ENCODE measurements around the gene AVPI1. TPM values are rescaled to one million over a fixed set of nuclear protein-coding genes. Genes with fewer than 3 reads are reported as not detected.

Gene AVPI1, protein sequence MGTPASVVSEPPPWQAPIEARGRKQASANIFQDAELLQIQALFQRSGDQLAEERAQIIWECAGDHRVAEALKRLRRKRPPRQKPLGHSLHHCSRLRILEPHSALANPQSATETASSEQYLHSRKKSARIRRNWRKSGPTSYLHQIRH
- total RNA-seq (2022; extraction: Qiagen RNA extraction) = 89.7 to 121 TPM (median 111 TPM) in 5 replicates

GRCh38 chr10:97686962-97687784, at the start of gene AVPI1:
AVPI1 (minus strand) TSS chr10:97687241; CDS start chr10:97679905, 7,336 bp downstream.

DNA sequence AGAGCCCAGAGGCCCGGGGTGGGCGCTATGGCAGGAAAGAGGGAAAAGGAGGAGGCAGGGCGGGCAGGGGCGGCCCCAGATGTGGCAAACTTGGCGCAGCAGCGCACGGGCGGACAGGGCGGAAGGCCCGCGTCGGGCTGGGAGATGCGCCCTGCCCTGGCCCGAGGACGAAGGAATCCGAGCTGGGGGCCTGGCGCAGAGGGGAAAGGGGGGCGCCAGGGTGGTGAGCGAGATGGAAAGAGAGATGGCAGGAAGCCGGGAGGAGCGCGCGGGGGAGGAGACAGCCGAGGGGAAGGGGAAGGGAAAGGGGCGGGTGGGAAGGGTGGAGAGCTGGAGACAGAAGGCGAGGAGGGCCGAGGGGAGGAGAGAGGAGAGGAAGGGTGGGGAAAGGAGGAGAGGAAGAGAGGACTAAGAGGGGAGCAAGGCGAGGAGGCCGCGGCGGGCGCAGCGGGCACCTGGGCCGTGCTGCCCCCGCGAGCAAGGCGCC, 26.3 kb upstream of the AVPI1 start, which contains the start of gene MARVELD1:
TSS of gene MARVELD1 (plus strand) at position 392 of the 487 bp plus-strand sequence. CDS start 147 bp downstream, outside the sequence.

GRCh38 chr10:97640174-97640867, 46.7 kb downstream of the AVPI1 start, which contains the start of gene PI4K2A:
PI4K2A (plus strand) TSS chr10:97640671; CDS start chr10:97640743, 72 bp downstream.

GRCh38 chr10:97632949-97633884, 53.8 kb downstream of the AVPI1 start, which contains the start of gene MORN4:
MORN4 (minus strand) TSS chr10:97633500; CDS start chr10:97619653, 13,847 bp downstream.

Other genes with a start within 250 kb of the AVPI1 start
- 49.3 to 58.3 TPM (median 52.8 TPM) in 5 replicates for gene EXOSC1, start 241.2 kb downstream of the AVPI1 start, total RNA-seq (2022; extraction: Qiagen RNA extraction)
- gene ZDHHC16, start 241.1 kb downstream of the AVPI1 start, total RNA-seq (2022; extraction: Qiagen RNA extraction) = 44.2 to 57.1 TPM (median 56.5 TPM) in 5 replicates
- 35.9 to 53.6 TPM (median 52.1 TPM) in 5 replicates for gene MMS19, start 188.8 kb downstream of the AVPI1 start, total RNA-seq (2022; extraction: Qiagen RNA extraction)
- 15.6 to 19.5 TPM (median 19.2 TPM) in 5 replicates for gene UBTD1, start 188.3 kb downstream of the AVPI1 start, total RNA-seq (2022; extraction: Qiagen RNA extraction)
- gene ANKRD2, start 114.5 kb downstream of the AVPI1 start, total RNA-seq (2022; extraction: Qiagen RNA extraction) = 4.6 to 8.7 TPM (median 7.4 TPM) in 5 replicates
- gene HOGA1, start 102.9 kb downstream of the AVPI1 start, total RNA-seq (2022; extraction: Qiagen RNA extraction) = 1.9 to 3.2 TPM (median 2.3 TPM) in 5 replicates
- 0.07 to 0.20 TPM (median 0.11 TPM) in 4 of 5 replicates, not detected in the other for gene C10orf62, start 97.5 kb downstream of the AVPI1 start, total RNA-seq (2022; extraction: Qiagen RNA extraction)
- 5.8 to 7.0 TPM (median 6.4 TPM) in 5 replicates for gene MORN4, start 53.7 kb downstream of the AVPI1 start, total RNA-seq (2022; extraction: Qiagen RNA extraction)
- 18.7 to 22.7 TPM (median 22.0 TPM) in 5 replicates for gene PI4K2A, start 46.6 kb downstream of the AVPI1 start, total RNA-seq (2022; extraction: Qiagen RNA extraction)
- gene MARVELD1, start 26.5 kb upstream of the AVPI1 start, total RNA-seq (2022; extraction: Qiagen RNA extraction) = 43.9 to 56.2 TPM (median 51.1 TPM) in 5 replicates
- gene ZFYVE27, start 49.9 kb upstream of the AVPI1 start, total RNA-seq (2022; extraction: Qiagen RNA extraction) = 17.5 to 22.0 TPM (median 20.7 TPM) in 5 replicates
- gene SFRP5, start 84.8 kb upstream of the AVPI1 start, total RNA-seq (2022; extraction: Qiagen RNA extraction) = 2.1 to 3.4 TPM (median 3.3 TPM) in 5 replicates
- gene GOLGA7B, start 162.6 kb upstream of the AVPI1 start, total RNA-seq (2022; extraction: Qiagen RNA extraction) = 3.1 to 4.2 TPM (median 3.8 TPM) in 5 replicates